DMS 273 (cell line): ENCODE data around the gene CEMIP.

ENCODE experiments used
- DNase-seq: peaks from one replicate; lab custom pipeline; 2025; ENCODE audit not compliant: unreplicated experiment; lab: John Stamatoyannopoulos, UW

CEMIP gene

DNA sequence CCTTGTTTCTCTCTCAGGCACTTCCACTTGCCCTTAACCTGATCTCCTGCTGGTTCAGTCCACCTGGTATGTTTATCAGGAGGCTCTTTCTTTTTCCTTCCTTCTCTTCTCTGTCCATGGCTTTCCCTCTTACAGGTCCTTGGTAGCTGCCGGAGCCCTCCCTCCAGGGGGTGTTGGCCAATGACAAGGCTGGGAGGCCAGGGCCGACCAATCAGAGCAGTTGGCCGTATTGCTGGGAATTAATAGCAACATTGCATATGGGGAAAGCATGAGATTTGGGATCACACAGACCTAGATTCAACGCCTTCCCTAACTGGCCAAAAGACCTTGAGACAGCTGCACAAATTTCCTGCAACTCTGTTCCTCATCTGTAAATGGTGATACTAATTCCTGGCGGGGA lies 62.4 kb downstream of the CEMIP start:
- no peak for DNase-seq

DNA sequence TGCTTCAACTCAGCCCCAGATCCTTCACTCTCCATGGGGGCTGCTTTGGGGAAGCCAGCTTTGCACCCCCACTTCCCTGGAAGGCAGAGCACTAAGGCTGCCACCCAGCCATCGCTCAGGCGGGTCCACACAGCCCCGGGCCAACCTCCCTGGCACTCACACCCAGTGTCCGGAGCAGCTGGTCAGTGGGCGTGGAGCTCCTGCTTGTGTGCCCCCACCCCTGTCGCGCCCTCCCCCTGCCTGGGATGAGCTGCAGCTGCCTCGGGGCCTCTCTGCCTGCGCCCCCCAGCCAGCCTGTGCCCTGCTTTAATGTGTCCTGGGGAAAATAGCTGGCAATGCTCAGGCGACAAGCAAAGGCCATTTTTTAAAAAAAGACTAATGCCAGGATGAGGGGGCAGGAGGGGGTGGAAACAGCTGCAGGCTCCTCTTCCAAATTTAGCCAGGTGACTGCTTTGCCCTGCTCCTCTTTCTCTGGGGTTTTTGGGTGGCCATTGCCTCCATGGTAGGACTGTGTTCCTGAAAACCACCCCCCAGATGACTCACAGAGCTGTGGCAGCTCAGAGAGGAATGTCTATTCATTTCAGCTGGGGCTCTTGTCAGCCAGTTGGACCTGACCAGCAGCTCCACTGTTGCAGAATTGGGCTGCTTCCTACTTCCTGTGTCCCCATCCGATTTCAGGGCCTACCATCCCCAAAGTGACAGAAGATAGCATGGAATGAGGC lies 65.0 kb downstream of the CEMIP start:
- DNase-seq: no peak

DNA sequence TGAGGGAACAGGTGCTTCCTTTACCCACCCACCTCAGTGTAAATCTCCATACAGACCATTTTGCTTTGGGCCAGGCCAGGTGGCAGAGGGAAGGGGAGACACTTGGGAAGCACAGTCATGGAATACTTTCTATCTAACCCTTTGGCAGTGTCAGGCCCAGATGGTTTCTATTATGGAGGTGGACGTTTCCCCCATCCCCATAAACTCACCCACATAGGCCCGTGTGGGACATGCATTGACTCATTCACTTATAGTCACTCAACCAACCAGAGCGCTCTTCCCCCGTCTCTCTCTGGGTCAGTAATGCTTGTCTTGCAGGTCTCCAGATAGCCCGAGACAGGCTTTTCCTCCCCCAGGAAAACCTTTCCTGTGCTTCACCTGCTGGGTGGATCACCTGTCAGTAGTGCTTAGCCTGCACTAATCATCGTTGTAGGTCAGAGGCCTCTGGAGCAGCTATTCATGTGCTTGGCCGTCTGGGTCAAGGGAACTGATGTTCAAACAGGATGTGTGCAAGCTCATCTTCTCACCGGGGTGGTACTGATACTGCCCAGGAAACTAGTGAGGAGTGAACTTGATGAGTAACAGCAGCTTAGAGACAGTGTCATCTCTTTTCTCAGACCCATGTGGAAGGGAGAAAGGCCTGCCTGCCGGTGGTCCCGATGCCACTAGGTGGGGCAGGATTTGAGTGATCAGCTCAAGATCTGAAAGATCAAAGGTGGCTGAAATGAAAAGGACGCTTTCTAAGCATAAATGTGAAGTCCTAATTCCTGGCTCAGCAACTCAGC lies 67.1 kb downstream of the CEMIP start:
- DNase-seq: no peak

DNA sequence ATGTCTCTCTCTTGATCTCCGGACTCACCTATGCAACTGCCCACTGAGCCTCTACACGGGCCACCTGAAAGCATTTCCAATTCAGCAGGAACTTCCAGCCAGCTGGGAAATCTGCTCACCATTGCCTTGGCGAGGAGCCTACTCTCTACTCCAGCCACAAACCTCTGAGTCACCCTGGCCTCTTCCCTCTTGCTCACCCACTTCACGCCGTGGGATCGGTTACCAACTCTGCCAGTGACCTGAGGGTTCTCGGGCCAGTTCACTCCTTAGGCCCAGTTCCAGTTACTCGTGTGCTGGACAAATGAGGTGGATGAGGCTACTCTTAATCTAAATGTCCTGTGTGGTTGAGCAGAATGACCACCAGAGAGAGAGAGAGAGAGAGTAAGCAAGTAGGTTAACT lies 70.1 kb downstream of the CEMIP start:
- peak; percentile 5 for DNase-seq

DNA sequence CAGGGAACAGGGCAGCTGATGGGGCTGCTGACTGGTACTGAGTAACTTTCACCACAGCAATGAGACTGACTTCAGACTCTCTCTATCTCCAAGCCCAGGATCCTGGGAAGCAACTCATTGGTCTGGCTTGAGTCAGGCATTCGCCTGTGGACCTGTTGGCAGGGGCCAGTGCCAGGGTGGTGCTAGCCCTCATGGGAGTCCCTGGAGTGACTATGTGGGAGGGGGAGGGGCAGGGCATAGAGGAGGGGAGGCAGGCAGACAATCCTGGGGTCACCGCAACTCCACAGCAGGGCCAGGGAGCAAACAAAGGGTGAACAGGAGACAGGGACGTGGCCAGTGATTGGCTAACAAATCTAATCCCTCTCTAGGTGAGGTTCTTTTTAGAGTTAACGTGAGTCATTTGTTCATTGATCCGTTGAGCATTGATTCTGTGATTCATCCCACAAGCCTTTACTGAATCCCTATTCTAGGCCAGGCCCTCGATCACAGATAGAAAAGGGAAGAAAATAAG lies 71.8 kb downstream of the CEMIP start:
- DNase-seq: no peak

DNA sequence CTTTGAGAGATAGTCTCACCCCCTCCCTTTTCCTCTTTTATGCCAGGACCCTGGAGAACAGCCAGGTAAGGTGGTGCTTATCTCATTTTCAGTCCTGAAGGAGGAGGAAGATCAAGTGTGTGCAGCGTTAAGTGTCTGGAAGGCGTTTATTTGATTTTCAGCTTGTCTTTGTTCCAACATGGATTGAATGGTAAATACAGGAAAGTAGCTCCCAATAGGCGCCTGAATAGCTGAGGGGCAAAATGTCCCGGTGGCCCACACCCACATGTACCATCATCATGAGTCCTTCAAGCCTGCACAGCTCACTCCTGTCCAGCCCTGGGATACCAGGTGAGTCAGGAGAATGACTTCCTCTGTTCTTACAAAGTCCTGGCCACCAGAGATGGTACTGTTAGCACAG lies 73.5 kb downstream of the CEMIP start:
- DNase-seq: no peak

DNA sequence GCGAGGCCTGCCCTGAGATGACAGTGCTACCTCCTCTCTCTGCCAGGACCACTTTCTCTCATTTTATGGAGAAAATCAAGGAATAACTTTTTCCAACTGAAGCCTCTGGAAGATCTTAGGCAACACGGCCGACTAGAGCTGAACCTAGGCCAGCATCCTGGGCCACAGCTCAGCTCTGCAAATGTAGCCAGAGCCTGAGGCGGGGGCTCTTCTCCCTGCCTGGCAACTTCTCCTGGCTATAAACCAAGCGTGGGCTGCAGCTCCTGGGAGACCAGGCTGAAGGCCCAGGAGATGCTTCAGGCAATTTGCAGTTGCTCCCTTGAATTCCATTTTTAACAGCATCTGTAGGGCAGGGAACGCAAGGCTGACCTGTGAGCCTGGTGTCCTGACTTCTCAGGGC lies 74.9 kb downstream of the CEMIP start:
- DNase-seq: no peak

DNA sequence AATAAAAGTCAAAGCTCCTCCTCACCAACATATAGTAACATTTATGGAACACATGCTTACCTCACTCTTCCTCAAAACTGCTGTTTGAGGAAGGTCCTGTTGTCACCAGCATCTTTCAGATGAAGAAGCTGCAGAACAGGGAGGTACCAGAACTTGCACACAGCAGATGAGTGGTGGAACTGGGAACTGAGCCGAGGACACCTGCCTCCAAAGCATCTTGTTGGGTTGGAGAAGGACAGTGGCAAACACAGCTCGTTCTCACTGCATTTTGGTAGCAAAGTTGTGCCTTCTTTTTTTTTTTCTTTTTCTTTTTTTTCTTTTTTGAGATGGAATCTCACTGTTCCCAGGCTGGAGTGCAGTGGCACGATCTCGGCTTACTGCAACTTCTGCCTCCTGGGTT lies 76.0 kb downstream of the CEMIP start:
- DNase-seq: no peak

DNA sequence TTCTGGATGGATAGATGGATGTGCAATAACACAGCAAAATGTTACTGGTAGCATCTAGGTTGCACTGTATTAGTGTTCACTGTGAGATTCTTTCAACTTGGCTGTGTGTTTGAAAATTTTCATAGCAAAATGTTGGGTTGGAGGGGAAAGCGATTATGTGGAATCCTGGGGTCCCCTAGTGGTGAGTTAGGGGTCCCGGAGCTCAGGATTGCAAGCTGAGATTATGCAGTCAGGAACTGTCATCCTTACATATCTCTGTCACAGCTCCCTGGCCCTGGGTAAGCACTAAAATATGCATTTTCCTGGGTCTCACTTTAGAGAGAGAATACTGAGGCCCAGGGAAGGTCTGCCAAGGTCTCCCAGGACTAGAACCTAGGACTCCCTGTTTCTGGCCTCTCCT lies 77.2 kb downstream of the CEMIP start:
- peak; percentile 56 for DNase-seq

DNA sequence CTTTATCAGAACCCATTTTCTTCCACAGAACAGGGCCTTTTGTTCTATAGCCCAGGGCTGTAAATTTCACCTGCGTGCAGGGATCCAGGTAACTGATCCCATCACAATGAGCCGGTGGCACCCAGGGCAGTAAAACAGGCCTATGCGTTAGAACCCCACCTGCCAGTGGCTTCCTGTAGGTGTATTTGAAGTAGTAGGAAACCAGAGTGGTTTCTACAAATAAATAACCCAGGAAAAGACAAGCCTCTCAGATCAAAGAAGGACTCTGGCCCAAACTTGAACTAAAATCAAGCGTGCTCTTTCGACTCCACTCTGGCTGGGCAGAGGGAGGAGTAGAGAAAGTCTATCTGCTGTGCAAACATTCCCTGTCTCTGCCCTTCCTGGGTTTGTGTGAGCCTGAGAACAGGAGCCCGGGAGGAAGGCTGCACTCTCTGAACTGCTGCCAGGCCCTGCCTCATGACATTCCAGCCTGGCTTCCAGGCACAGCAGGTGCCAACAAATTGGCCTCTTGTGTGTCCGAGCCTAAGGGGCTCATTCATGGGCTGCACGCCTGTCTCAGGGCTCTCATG lies 77.7 kb downstream of the CEMIP start:
- DNase-seq: peak; percentile 28

DNA sequence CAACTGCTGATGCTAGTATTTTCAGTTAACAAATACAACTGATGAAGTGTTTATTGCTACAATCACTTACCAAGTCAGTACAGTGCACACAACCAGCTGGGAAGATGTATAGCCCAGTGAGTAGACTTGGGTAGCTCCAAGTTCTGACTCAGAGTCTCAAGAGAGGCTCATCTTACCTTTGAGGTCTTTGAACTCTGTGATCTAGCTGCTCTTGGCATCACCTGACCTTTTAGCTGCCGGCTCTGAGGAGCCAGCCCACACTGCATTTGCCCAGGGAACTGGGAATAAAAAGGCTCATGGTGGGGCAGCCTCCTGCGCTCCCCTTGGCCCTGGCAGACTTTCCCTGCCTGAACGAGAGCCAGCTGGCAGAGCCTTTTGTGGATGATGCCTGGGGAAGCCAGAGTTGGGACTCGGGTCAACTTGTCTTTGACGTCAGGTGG lies 82.6 kb downstream of the CEMIP start:
- peak; percentile 46 for DNase-seq

DNA sequence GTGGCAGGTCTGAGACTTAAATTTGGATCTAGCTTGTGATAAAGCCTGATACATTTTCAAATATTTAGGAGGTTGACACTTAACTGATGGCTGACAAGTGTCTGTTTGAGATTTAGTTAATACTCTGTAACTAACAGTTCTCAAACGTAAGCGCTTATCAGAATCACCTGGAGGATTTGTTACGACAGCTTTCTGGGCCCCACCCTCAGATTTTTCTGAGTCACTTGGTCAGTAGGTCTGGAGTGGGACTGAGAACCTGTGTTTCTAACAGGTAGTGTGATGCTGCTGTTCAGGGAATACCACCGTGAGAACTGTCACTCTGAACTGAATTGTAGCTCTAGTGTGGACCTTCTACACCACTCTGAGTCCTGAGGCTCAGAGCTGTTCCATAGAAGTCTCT lies 85.5 kb downstream of the CEMIP start:
- no peak for DNase-seq

DNA sequence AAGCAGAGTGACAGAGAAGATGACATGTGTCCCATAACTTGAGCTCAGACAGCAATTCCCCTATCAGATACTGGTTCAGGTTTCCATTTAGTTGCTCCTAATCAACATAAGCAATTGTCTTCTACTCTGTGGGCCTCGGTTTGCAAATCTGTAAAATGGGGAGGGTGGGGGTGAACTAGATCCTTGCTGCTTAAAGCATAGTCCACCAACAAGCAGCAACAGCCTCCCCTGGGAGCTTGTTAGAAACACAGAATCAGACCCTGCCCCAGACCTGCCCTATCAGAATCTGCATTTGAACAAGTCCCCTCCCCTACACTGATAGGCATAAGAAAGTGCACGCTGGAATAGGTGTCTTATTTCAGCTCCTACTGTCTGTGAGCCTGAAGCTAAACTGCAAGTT lies 87.8 kb downstream of the CEMIP start:
- DNase-seq: no peak

DNA sequence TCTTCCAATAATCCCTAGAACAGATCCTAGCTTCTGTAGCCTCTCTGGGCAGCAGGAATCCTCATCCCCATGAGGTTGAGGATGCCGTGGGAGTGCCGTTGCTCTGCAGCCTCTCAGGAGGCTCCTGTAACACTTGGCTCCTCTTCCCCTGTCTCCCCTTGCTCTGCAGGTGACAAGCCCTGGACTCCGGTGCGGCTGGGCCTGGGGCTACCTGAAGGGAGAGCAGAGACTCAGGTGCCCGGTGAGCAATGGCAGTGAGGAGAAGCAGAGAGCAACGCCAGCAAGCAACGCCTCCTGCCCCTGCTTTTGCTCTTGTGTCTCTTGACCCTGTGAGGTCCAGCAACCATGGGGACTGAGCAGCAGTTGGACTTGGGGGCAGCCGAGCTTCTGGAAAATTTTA lies 91.2 kb downstream of the CEMIP start:
- DNase-seq: no peak

DNA sequence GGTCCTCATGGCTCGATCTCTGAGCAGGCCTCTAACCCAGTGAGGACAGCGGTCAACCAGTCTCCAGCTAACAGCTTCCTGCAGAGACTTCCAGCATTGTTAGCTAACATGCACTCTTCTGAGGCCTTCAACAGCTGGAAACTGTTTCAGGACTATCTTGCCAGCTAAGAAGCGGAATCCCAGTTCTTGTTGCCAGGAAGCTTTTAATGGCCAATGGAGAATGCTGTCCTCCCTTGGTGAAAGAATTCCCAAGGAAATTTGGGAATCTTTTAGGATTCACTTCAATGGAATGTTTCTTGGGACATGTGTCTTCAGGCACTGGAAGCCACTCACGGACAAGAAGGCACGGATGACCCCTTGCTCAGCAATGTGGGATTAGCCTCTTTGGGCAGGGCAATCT lies 91.7 kb downstream of the CEMIP start:
- DNase-seq: no peak

DNA sequence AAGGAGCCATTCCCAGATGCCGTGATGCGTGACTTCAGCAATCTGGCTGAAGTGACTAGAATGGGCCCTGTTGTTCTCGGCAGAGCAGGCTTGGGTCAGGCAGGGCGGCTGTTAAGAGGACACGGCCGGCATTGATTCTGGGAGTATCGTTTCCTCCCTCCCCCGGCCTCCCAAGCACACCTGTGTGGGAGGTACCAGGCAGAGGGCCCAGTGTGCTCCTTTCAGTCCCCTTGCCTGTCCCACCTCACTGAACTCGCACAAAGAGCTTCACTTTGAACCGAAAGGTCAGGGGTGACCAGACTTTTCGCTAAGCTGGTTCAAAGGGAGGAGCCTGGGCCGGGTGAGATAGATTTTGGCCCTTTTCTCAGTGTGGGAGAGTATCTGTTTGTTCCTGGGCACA lies 92.7 kb downstream of the CEMIP start:
- DNase-seq: no peak

DNA sequence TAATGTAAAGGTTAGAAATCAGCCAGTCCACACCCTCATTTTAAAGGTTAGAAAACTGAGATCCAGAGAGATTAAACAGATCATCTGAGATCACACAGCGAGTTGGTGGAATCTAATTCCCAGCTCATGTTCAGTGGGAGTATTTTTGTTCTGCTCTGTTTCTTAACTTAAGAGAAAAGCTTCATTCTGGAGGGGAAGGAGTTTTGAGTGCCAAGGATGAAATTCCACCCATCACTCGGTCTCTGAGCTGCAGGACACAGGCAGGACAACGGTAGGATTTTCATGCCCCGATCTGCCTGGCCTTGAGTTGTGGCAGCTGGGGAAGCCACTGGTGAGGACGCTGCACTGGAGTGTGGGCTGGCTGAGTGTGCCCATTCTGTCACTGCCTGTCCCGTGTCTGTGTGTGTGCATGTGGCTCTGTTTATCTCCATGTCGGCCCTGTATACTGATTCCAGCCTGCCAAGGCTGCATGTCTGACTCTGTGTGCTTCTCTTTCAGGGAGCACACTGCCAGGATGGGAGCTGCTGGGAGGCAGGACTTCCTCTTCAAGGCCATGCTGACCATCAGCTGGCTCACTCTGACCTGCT lies 94.3 kb downstream of the CEMIP start:
- no peak for DNase-seq

DNA sequence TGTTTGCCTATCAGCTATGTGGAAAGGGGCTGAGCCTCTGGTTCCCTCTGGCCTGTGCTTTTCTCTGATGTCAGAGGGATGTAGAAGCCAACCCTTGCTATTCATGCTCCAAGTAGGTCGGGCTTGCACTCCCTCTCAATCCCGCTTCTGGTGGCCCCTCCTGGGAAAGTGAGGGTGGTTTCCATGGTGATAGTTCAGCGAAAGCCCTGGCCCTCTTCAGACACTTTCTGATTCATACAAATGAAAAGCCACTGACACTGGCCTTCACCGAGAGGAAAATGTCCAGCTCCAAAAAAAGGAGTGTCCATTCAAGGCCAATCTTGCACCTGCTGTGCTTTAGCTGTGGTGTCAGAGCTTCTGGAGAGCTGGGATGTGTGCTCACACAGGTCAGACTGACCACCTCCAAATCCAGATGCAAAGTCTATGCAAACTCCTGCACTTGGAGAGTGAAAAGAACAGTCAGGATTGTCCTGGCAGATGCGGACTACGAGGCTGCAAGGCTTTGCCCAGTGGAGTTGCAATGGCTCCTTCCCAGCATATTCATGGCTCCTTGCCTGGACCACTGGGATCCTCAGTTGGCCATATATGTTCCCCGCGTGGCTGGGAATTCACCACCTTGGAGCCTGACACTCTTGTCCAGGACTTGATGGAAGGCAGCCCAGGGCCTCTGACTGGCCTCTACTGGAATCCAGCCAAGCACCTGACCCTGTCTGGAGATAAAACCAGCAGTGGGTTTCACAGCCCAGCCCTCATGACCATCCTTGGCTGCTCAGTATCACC lies 96.6 kb downstream of the CEMIP start:
- DNase-seq: no peak

DNA sequence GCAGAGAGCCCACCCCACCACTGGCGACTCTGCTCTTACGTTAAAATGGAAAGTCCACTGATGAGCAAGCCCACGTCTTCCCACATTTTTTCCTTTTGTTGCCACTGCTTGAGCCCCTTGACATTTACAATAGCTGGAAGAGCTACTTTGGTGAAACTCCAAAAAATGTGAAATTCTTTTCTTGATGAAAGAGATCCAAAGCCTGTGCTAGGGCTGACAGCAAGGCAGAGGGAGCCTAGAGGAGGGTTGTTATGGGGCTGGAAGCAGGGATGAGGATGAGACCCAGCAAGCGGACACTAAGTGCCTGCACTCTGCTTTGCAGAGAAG lies 97.1 kb downstream of the CEMIP start:
- DNase-seq: no peak

DNA sequence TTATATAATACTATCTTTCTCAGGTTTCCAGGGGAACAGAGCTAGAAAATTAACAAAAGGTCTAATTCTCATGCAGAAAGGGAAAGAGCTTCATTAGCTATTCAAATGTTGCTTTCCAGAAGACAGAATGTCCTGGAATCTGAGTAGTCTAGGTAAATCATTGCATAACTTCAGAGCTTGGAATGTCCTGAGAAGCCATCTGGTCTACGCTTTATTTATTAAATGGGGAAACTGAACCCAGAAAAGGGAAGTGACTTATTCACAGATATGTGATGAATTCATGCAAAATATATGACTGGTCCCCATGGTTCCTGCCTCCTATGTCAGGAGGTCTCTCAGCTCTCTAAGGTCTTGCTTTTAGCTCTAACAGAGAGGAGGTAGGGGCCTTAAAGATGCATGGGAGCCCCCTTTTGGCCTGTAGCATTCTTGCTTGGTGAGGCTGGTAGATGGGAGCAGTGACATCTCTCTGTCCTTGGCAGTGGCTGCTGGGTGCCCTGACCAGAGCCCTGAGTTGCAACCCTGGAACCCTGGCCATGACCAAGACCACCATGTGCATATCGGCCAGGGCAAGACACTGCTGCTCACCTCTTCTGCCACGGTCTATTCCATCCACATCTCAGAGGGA lies 99.2 kb downstream of the CEMIP start:
- no peak for DNase-seq

DNA sequence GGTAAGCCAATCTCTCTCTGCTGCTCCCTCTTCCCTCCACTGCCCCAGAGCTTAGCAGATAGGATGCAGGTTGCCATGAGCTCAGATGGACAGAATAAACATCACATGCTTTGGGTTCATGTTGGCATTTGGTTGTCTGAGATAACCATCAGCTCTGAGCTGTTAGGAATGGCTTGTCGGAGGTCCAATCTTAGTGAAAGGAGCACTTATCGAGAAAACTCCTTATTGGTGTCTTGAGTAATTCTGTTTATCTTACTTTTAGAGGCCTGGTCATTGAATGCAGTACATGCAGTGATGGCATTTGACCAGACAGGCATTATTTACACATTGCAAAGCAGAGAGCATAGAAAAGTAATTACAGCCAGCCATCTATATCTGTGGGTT lies 99.7 kb downstream of the CEMIP start:
- no peak for DNase-seq
